22Rv1 (cell line): ENCODE measurements around the gene PLEKHN1.

Experiments used
- H3K27ac ChIP-seq: fragments of 450-650 bp; 2 replicates; pipeline ENCODE4 v1.5.1; 2017
- CTCF ChIP-seq: fragments of 450-650 bp; IDR thresholded peaks from 2 replicates; pipeline ENCODE4 v1.5.1; 2017; ENCODE audit warnings: mild to moderate bottlenecking
- ZFX ChIP-seq: fragments of 450-650 bp; IDR thresholded peaks from 2 replicates; pipeline ENCODE4 v1.6.1; 2017; ENCODE audit warnings: antibody characterized with exemption, borderline replicate concordance

PLEKHN1 gene

GRCh38 chr1:971751-972506, 5.6 kb downstream of the PLEKHN1 start:
- TF ChIP-seq CTCF (no peak), ZFX (no peak)
- no peak overlapping the region for H3K27ac ChIP-seq

- no peak overlapping the region for H3K27ac ChIP-seq
- TF ChIP-seq ZFX (no peak), CTCF (no peak)
Measured at GRCh38 chr1:972726-973458, 6.6 kb downstream of the PLEKHN1 start.

GRCh38 chr1:973459-974292, 7.4 kb downstream of the PLEKHN1 start:
- no peak overlapping the region for H3K27ac ChIP-seq
- TF ChIP-seq CTCF (no peak), ZFX (no peak)

GRCh38 chr1:974293-974640, 8.0 kb downstream of the PLEKHN1 start:
- TF ChIP-seq CTCF: no peak
- no peak for TF ChIP-seq ZFX

GRCh38 chr1:974687-975328, 8.5 kb downstream of the PLEKHN1 start:
- TF ChIP-seq ZFX (no peak), CTCF (no peak)
- H3K27ac ChIP-seq: no peak overlapping the region

More at GRCh38 chr1:974293-974640, 8.0 kb downstream of the PLEKHN1 start:
- no peak overlapping the region for H3K27ac ChIP-seq

- H3K27ac ChIP-seq: peak overlapping the region; percentile 63; the same call in 1 of the 2 replicates
- no peak for TF ChIP-seq CTCF
- no peak for TF ChIP-seq ZFX
Measured at GRCh38 chr1:975365-975764, 9.1 kb downstream of the PLEKHN1 start.
